GM18909 (cell line): ENCODE measurements around the gene KLC4.
A peak's percentile ranks its signal among the peaks of the same experiment; 100 is the strongest.
"Not testable (repeated sequence)": the region's sequence is repeated elsewhere in the genome, so short reads cannot be mapped to it uniquely, and the experiment has no call there.

Experiments used
- ATAC-seq: cut with Tn5 transposase; IDR thresholded peaks from one replicate; pipeline ENCODE4 v1.9.1; 2021; ENCODE audit warnings: mild to moderate bottlenecking; ENCODE audit not compliant: unreplicated experiment, poor library complexity

KLC4 gene

DNA sequence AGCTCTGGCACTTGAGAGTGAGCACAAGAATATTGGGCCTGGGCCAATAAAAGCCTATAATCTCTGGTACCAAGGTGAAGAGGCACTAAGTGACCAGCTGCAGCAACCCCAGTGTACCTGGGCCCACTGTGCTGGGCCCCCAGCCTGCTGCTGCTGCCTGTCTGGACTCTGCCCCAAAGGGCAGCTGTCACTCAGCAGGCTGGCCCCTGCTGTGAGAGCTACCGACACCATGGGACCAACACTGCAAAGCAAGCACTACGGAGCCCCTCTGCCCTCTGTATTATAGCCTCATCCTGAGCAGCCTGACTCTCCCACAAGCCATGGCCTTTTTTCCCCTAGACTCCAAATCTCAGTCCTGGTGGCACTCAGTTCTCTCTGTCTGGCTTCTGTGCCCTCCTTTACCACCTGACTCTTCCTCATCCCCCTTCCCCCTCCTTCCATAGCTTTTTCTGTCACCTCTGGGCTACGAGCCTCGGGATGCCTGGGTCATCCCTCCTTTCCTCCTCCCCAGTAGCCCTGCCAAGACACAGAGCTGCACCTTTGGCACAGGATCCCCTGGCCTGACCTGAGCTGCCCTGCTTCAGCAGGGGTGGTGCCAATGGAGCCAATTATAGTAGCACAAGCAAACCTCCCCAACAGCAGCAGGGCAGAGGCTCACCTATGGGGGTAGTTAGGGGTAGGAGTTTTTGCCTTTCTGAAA is 23.8 kb upstream of the KLC4 start:
- no peak for ATAC-seq

DNA sequence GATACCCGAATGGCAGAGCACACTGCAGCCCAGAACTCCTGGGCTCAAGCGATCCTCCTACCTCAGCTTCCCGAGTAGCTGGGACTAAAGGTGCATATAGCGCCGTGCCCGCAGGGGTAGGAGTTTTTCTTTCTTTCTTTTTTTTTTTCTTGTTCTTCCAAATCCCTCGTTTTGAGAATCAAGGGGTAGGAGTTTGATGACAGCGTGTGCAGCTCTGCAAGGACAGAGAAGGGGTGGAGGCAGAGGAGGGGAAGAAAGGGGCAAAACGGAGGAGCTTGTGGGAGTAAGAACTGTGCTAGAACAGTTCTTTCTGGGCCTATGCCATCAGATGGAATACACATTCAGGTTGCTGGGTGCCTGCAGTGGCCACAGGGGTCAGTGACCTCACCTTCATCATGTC is 22.7 kb upstream of the KLC4 start:
- ATAC-seq, result no peak

DNA sequence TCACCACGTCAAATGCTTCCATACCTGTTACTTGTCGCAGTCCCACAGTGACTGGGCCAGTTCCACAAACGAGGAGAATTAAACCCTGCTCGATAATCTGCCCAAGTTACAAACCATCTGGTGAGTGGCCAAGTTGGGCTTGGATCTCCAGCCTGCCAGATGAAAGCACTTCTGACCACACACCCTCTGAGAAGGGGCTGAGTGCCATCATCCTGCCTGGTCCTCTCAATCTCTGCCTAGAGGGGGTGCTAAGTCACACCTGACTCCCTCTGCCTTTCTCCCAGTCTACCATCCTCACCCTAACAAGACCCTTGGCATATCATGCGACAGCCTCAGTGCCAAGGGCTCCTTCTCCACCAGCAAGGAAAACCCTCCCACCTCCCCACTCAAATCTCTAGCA is 22.2 kb upstream of the KLC4 start:
- ATAC-seq, result no peak

DNA sequence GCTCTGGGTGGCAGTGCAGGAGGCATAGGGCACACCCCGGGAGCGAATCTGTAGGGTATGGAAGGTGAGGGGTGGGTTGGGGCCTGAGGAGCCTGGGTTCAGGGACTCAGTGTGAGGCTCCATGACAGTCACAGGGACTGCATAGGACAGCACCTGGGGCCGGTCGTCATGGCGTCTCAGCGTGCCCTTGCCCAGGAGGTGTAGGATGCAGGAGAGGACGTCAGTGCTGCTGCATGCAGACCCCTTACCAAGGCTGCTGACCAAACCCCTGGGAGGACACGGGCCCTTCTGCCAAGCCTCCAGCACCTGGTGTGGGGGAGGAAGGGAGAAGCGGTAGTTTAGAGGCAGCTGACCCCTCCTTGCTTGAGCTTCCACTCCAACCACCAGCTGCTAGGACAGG is 21.7 kb upstream of the KLC4 start:
- no peak for ATAC-seq

DNA sequence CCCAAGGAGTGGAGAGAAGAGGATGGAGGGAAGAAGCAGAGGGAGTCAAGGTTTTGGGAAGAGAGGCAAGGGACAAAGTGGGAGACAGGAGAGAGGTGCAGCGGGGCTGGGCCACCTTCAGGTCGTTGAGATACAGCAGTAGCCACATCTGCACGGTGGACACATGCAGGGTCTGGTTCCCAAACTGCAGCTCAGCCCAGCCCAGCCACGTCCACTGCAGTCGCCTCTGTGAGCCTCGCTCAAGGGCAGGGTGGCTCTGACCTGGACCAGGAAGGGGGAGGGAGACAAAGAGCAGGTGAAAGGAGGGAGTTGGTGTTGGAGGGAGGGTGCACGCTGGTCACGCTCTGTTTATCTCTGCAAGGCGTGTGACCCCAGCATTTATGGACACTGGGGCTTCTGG is 20.7 kb upstream of the KLC4 start:
- no peak for ATAC-seq

DNA sequence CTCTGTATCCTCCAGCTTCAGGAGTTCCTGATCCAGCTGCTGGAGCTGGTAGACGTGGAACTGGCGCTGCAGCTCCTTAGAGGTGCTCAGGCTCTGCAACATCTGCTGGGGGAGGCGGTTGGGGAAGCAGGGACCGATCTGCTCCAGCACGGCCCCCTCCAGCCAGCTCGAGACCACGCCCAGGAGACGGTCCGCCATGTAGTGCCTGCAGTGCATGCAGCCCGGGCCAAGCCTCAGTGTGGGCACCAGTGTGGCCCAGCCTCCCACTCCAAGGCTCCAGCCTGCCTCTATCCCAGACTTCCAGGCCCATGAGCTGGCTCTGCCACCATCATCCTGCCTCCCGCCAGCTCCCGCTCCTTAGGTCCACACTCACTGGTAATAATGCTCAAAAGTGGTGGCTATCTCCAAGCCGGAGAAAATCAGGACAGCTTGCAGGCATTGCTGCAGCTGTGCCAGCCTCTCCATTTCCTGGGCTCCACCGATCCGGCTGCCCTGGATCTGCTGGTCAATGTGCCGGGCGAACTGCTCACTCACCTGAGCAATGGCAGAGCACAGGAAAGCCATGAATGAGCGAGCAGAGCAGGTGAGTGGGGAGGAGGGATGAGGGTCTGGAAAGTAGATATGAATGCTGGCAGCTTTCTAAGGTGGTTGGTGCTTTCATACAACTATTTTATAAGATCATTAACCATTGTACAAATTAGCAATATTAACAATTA is 18.7 kb upstream of the KLC4 start:
- ATAC-seq, result no peak

DNA sequence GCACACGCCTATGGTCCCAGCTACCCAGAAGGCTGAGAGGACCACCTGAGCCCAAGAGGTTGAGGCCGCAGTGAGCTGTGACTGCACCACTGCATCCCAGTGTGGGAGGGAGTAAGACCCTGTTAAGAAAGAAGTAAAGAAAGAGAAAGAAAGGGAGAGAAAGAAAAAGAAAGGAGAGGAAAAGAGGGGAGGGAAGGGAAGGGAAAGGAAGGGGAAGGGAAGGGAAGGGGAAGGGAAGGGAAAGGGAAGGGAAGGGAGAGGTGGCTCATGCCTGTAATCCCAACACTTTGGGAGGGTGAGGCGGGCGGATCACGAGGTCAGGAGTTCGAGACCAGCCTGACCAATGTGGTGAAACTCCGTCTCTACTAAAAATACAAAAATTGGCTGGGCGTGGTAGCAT is 18.0 kb upstream of the KLC4 start:
- not testable (repeated sequence) for ATAC-seq

DNA sequence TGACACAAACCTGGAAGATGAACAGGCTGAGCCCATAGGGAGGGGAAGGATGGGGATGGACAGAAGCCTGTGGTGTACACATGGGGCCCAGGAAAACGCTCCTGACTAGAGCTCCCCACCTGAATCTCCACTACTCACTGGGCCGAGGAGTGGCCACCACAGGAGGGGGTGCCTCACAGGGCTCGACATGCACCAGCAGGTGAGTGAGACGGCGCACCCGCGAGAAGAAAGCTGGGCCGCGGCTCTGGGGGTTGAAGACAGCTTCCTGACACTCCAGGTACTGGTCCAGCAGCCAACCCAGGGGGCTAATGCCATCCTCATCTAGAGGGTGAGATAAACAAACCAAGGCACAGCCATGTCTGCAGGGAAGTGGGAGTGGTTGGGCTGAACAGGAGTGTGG is 16.1 kb upstream of the KLC4 start:
- ATAC-seq, result no peak

DNA sequence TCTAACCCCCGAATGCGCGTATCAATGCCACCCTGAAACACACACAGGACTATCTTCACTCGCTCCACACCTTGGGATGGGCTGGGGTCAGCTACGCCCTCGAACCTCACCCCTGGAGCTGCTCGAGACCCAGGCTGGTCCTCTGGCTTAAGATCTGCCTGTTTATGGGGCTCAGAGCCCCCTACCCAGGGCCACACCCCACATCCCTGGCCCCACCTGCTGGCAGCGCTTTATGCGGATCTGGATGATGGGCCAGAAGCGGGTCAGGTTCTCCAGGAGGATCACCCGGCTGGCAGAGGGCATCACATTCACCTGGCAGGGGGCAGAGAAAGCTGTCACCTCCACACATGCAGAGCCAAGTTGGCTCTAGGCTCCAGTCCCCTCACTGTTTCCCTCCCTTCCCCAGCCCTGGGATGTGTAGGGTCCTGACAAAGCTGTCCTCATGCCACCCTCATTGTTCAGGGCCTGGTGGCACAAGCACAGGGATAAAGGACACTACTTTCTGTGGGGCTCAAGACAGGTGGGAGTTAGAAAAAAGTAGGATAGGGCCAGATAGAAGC is 14.0 kb upstream of the KLC4 start:
- no peak for ATAC-seq

DNA sequence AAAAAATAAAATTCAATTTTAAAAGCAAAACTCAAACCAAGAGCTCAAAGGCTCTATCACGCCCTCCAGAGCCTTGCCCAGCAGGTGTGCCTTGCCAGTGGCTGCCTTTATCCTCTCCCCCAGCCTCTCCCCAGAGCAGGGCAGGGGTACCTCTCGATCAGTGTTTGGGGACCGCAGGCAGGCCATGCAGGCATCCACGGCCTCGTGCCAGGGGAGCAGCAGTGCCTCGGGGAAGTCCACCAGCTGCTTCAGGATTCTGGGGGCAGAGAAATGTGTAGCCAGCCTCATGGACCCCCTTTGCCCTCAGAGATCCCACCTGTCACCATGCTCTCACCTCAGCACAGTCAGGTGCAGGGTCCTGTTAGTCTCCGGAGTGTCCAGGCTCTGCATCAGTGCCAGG is 11.4 kb upstream of the KLC4 start:
- ATAC-seq, result no peak

DNA sequence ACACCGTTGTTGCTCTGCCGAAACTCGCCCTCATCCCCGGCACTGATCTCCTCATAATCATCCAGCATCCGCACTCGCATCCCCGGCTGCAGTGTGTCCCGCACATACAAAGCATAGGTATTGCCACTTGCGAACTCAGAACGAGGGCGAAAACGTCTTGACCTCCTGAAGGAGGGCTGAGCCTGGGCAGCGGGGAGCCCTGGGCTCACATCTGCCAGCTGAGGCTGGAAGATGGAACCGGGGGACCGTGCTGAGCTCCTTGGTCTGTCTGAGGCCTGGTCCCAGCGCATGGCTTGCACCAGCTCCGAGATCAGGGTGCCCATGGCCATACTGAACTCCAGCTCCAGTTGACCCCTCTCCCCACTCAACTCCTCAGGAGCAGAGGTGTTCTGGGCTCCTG is 8.4 kb upstream of the KLC4 start:
- no peak for ATAC-seq

DNA sequence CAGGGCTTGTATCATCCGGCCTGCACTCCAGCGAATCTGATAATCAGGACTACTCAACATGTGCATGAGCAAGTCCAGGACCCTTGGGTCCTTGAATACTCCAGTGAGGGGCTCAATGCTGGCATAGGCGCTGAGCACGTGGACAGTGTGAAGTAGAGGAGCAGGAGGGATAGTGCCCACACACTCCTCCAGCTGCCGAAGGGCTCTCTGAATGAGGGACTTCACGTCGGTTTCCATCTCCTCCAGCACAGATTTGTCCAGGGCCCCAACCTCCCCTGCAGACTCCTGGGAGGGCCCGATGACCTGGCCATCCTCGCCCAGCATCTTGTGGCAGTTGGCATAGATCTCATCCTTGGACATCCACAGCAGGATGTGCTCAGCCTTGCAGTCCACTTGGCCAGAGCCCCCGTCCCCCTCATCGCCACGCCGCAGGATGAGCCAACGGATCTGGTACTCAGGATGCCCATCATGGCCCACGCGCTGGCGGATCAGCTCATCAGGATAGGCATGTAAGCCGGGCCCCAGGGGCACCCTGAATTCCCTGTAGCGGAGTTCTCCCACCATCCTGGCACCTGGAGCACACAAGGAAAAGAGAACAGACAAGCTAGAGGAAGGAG is 7.1 kb upstream of the KLC4 start:
- no peak for ATAC-seq

DNA sequence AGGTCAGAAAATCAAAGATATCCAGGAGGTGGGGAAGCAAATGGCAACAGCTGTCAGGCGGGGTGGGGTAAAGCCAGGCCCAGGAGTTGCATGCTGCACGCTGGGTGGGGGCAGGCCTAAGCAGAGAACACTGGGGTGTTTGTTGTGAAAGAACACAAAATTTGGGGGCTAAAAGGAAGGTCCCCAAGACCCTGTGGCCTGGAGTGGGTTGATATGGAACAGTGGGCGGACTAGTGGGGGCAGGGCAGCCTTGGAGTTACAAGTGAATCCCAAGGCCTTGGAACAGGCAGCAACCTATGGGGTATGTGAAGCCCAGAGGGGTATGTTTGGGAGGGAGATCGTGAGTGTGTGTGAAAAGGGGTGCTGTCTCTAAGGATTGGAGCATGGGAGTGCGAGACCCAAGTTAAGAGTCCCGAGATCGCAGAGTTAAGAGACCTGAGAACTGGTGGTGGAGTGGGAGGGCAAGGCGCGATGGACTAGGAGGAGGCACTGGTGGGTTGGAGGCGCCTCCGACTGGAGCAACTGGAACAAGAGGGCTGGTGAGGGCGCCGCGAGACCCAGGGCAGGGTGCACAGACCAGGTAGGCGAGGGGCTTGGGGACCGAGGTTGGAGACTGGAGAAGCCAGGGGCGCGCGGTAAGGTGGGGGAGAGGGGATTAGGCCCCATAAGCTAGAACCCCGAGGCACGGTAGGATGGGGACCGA is 6.4 kb upstream of the KLC4 start:
- peak; percentile 19 for ATAC-seq

DNA sequence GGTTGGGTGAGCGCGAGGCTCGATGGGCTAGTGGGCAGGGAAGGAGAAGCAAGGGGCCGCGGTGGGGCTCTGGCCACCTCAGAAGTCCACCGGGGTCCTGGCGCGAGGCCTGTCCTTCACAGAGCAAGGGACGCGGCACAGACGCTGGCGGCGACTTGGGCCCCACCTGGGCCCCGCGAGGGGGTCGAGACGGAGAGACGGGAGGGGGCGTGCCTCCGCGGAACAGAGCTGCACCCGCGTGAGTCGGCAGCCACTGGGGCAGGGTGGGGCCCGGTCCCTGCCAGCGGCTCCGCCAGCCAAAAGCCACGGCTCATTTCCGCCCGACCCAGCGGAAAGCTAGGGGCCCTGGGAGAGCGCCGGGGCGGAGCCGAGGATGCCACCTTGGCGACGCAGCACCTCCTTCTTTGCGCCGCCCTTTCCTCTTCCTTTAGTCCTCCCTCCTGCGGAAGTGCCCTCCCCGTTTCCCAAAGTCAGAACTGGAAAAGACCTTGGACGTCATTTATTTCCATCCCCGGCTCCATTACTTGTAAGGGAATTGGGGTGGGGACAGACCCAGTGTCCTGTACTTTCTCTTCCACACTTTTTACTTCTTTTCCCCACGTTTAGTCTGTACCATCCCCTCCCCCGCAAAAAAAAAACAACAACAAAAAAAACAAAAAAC is 5.8 kb upstream of the KLC4 start, which contains the start of gene CUL7:
Gene CUL7, minus strand, starts transcription at position 307 of the 661 bp plus-strand sequence. CDS start 1,063 bp downstream, outside the sequence.
- ATAC-seq, result peak; percentile 86

DNA sequence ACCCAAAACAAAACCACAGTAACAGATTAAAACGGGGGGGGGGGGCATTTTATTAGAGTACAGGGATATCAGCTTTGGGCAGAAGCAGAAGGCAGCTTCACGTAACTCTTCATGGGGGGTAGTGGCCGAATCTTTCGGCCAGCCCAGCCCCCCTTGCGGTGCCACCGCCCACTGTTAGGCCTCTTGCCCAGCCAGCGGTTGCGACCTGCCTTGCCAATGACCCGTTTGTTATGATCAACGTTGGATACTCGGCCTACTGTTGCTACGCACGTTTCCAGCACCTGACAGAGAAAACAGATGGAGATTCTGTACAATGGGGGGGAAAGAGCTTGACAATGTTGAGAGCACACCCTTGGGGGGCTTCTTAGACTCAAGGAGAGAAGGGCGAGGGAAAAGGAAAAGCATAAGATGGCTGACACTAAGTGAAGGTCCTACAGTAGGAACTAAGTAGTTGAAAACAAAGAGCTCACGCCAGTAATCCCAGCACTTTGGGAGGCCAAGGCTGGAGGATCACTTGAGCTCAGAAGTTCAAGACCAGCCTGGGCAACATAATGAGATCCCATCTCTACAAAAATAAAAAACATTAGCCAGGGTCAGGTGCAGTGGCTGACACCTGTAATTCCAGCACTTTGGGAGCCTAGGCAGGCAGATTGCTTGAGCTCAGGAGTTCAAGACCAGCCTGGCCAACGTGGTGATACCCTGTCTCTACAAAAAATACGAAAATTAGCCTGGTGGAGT is 5.1 kb upstream of the KLC4 start:
- no peak for ATAC-seq

DNA sequence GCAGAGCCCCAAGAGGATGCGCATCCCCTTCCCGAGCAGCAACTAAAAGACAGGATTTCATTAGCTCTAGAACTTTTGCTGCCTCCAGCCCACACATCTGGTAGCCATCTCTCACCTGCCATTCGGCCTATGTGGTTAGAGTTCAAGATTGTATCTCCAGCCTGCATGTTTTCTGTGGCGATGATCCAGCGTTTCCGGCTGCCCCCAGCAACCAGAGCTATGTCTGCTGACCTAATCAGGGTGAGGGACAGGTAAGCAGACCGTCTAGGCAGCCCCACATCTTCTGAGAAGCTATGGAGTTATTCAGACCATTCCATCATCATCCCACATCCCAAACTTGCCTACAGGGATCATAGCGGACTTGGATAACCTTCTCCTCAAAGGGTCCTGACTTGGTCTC is 3.5 kb upstream of the KLC4 start:
- ATAC-seq, result no peak

DNA sequence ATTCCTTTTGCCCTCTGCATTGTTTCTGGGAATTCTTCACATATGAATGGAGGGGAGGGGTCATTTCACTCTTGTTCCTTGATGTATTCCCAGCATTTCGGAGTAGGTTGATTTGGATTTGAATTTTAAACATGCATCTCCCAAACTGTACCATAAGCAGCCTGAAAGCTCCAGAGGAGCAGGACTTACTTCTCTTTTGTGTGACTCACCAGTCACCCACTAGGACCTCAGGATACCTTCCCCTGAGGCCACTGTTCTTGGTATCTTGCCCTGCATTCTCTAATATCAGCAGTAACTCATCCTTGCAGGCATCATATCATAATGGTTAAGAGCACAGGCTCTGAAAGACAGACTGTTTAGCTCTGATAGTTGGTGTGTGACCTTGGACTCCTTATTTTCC is 900 bp upstream of the KLC4 start:
- ATAC-seq, result no peak

DNA sequence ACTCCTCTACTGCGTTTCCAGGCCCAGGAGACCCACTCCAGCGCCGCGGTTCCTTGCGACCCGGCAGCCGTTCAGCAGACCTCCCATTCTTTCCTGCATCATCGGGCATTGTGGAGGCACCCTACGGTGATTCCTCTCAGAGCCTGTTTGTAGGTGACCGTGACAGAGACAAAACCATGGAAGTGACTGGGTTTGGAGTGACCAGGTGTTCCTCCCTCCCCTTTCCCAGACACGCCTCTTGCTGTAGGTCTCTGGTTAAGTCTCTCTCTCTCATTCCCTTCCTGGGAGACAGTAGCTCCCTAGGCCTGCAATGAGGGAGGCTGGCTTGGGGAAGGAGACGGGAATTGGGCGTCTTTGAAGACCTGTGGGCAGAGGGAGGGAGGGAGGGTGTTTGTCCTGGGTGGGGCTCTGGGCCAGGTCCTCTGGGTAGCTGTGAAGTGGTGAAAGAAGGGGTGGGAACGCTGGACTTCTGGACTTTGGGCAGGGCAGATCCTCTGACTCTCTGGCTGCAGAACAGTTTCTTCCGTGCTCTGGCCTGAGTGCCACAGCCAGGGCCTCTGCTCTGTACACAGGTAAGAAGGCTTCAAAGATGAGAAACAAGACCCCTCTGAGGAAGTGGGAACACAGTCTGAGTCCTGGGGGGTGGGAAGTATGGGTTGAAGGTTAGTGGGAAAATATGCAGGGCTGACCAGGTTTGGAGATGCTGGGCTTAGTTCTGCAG is 763 bp downstream of the KLC4 start:
- ATAC-seq, result no peak
